ENCODE results near the gene CUBN. TPM values are rescaled to one million over a fixed set of nuclear protein-coding genes. Genes with fewer than 3 reads are reported as not detected.

Gene CUBN
- total RNA-seq (2014; rRNA removed; shearing (Covaris generic); ENCODE audit: low replicate concordance), result 0.18 TPM in 1 of 2 replicates, not detected in the other

DNA sequence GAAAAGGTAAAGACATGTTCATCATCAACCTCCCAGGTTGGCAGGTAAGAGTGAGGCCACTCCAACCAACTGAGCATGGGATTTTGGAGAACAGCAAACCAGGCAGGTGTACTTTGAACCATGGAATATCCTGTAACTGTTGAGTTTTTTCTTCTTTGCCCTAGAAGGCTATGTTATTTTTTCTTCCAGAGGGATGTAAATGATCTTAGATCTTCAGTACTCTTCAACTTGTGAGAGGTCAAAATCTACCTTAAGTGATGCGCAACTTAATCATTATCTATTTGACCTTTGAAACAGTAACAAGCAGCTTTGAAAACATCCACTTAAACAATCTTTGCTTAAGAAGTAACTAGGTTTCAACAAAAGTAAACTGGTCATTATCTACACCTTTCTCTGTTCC, at the start of gene CUBN:
Gene CUBN, minus strand, starts transcription at position 71 of the 400 bp plus-strand sequence. Its CDS starts 46 bp downstream, at position 25.
- Histone ChIP-seq H3K9me2 (replicated peaks; ENCODE audit: insufficient read depth, low read length) (no peaks in the 10 kb centered on the region), H3K27me3 (ENCODE audit: low read length) (0 out of 2 replicates have a peak, but pooled peaks cover 3% of the 10 kb centered on the region), H3K79me2 (ENCODE audit: low read length) (no peaks in the 10 kb centered on the region), H3K4me1 (ENCODE audit: low read length) (no peaks in the 10 kb centered on the region), H2AFZ (ENCODE audit: low read length) (no peak within 1 kb of the TSS), H4K20me1 (ENCODE audit: insufficient read depth, low read depth, low read length) (no peaks in the 10 kb centered on the region), H3K9me3 (ENCODE audit: low read length) (no peaks in the 10 kb centered on the region), H3K27ac (ENCODE audit: low read length) (no peak within 1 kb of the TSS), H3K9ac (ENCODE audit: low read length) (no peak within 1 kb of the TSS), H3K4me3 (ENCODE audit: low read length) (no peak within 1 kb of the TSS), H3K36me3 (ENCODE audit: insufficient read depth, low read length) (no peaks in the 10 kb centered on the region), H3K4me2 (ENCODE audit: low read depth, low read length, poor library complexity, severe bottlenecking) (no peak within 1 kb of the TSS)
- DNase-seq, result no peak

DNA sequence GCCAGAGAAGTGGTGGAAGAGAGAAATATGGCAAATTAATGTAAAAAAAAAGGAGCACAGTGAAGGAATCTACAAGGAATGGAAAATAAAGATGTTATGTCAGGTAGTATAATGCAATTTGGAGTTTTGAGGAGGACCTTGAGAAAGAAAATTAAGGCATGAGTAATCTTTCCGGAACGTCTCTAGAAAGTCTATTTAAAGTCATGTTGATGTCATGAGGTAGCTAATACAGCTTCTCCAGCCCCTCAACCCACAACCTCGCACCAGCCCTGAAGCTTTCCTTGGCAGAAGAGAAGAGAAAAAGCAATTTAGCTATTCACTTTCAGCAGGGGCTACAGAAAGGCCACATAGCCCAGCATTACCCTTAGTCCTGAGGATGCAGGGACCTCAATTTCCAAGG, 49.4 kb upstream of the CUBN start:
- Histone ChIP-seq H3K9me3 (ENCODE audit: low read length) (no peaks in the 10 kb centered on the region), H3K9me2 (replicated peaks; ENCODE audit: insufficient read depth, low read length) (no peaks in the 10 kb centered on the region), H3K36me3 (ENCODE audit: insufficient read depth, low read length) (no peaks in the 10 kb centered on the region), H3K4me2 (ENCODE audit: low read depth, low read length, poor library complexity, severe bottlenecking) (no peak overlapping the region), H3K27ac (ENCODE audit: low read length) (no peak overlapping the region), H3K4me3 (ENCODE audit: low read length) (no peak overlapping the region), H3K9ac (ENCODE audit: low read length) (no peak overlapping the region), H4K20me1 (ENCODE audit: insufficient read depth, low read depth, low read length) (no peaks in the 10 kb centered on the region; the same call in 1 of the 2 replicates), H3K79me2 (ENCODE audit: low read length) (no peaks in the 10 kb centered on the region), H3K4me1 (ENCODE audit: low read length) (no peaks in the 10 kb centered on the region), H3K27me3 (ENCODE audit: low read length) (no peaks in the 10 kb centered on the region), H2AFZ (ENCODE audit: low read length) (no peak overlapping the region)
- no peak for DNase-seq

- no peak overlapping the region for H3K27ac ChIP-seq (ENCODE audit: low read length)
- H3K9me3 ChIP-seq (ENCODE audit: low read length), result no peaks in the 10 kb centered on the region
- no peak for DNase-seq
- no peak overlapping the region for H2AFZ ChIP-seq (ENCODE audit: low read length)
- H3K4me3 ChIP-seq (ENCODE audit: low read length), result no peak overlapping the region
- H3K9me2 ChIP-seq (replicated peaks; ENCODE audit: insufficient read depth, low read length), result no peaks in the 10 kb centered on the region
- no peak overlapping the region for H3K9ac ChIP-seq (ENCODE audit: low read length)
- no peaks in the 10 kb centered on the region for H3K79me2 ChIP-seq (ENCODE audit: low read length)
- H4K20me1 ChIP-seq (ENCODE audit: insufficient read depth, low read depth, low read length), result no peaks in the 10 kb centered on the region; the same call in 1 of the 2 replicates
- H3K27me3 ChIP-seq (ENCODE audit: low read length), result no peaks in the 10 kb centered on the region
- no peaks in the 10 kb centered on the region for H3K4me1 ChIP-seq (ENCODE audit: low read length)
- H3K36me3 ChIP-seq (ENCODE audit: insufficient read depth, low read length), result no peaks in the 10 kb centered on the region
- H3K4me2 ChIP-seq (ENCODE audit: low read depth, low read length, poor library complexity, severe bottlenecking), result no peak overlapping the region
Observed at GRCh38 chr10:17178006-17178405, 48.4 kb upstream of the CUBN start.

GRCh38 chr10:17177014-17177413, 47.4 kb upstream of the CUBN start:
- no peak for DNase-seq
- no peaks in the 10 kb centered on the region; the same call in 1 of the 2 replicates for H4K20me1 ChIP-seq (ENCODE audit: insufficient read depth, low read depth, low read length)
- H3K79me2 ChIP-seq (ENCODE audit: low read length), result no peaks in the 10 kb centered on the region
- H3K9me3 ChIP-seq (ENCODE audit: low read length), result no peaks in the 10 kb centered on the region
- no peaks in the 10 kb centered on the region for H3K36me3 ChIP-seq (ENCODE audit: insufficient read depth, low read length)
- no peak overlapping the region for H3K9ac ChIP-seq (ENCODE audit: low read length)
- H2AFZ ChIP-seq (ENCODE audit: low read length), result no peak overlapping the region
- H3K9me2 ChIP-seq (replicated peaks; ENCODE audit: insufficient read depth, low read length), result no peaks in the 10 kb centered on the region
- no peaks in the 10 kb centered on the region for H3K27me3 ChIP-seq (ENCODE audit: low read length)
- no peak overlapping the region for H3K4me2 ChIP-seq (ENCODE audit: low read depth, low read length, poor library complexity, severe bottlenecking)
- H3K4me3 ChIP-seq (ENCODE audit: low read length), result no peak overlapping the region
- no peak overlapping the region for H3K27ac ChIP-seq (ENCODE audit: low read length)
- H3K4me1 ChIP-seq (ENCODE audit: low read length), result no peaks in the 10 kb centered on the region

DNA sequence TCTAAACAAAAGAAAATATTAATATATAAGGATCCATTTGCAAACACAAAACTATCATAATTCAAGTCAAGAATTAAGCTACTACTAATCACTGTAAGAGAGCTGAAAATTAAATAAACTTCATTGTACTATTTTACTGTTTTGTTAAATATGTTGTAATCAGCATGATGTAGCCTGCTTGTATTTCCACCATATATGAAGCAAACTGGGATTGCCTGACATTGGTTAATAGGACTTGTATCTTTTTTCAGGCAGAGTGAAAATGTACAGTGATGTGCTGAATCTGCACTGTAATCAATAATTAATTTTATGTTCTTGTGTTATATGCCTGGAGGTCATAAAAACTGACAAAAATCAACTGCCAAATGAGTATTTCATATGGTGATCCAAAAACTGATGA, 46.5 kb upstream of the CUBN start:
- Histone ChIP-seq H3K79me2 (ENCODE audit: low read length) (no peaks in the 10 kb centered on the region), H3K9me2 (replicated peaks; ENCODE audit: insufficient read depth, low read length) (no peaks in the 10 kb centered on the region), H3K4me1 (ENCODE audit: low read length) (no peaks in the 10 kb centered on the region), H3K27ac (ENCODE audit: low read length) (no peak overlapping the region), H2AFZ (ENCODE audit: low read length) (no peak overlapping the region), H3K9ac (ENCODE audit: low read length) (no peak overlapping the region), H3K4me3 (ENCODE audit: low read length) (no peak overlapping the region), H3K36me3 (ENCODE audit: insufficient read depth, low read length) (no peaks in the 10 kb centered on the region), H4K20me1 (ENCODE audit: insufficient read depth, low read depth, low read length) (no peaks in the 10 kb centered on the region), H3K27me3 (ENCODE audit: low read length) (no peaks in the 10 kb centered on the region), H3K9me3 (ENCODE audit: low read length) (no peaks in the 10 kb centered on the region), H3K4me2 (ENCODE audit: low read depth, low read length, poor library complexity, severe bottlenecking) (no peak overlapping the region)
- no peak for DNase-seq

GRCh38 chr10:17175551-17175950, 45.9 kb upstream of the CUBN start:
- DNase-seq, result no peak
- Histone ChIP-seq H3K27ac (ENCODE audit: low read length) (no peak overlapping the region), H3K9me2 (replicated peaks; ENCODE audit: insufficient read depth, low read length) (no peaks in the 10 kb centered on the region), H3K79me2 (ENCODE audit: low read length) (no peaks in the 10 kb centered on the region), H3K27me3 (ENCODE audit: low read length) (no peaks in the 10 kb centered on the region), H3K36me3 (ENCODE audit: insufficient read depth, low read length) (no peaks in the 10 kb centered on the region), H3K9ac (ENCODE audit: low read length) (no peak overlapping the region), H3K4me1 (ENCODE audit: low read length) (no peaks in the 10 kb centered on the region), H3K4me2 (ENCODE audit: low read depth, low read length, poor library complexity, severe bottlenecking) (no peak overlapping the region), H3K9me3 (ENCODE audit: low read length) (no peaks in the 10 kb centered on the region), H2AFZ (ENCODE audit: low read length) (no peak overlapping the region), H3K4me3 (ENCODE audit: low read length) (no peak overlapping the region), H4K20me1 (ENCODE audit: insufficient read depth, low read depth, low read length) (no peaks in the 10 kb centered on the region)

DNA sequence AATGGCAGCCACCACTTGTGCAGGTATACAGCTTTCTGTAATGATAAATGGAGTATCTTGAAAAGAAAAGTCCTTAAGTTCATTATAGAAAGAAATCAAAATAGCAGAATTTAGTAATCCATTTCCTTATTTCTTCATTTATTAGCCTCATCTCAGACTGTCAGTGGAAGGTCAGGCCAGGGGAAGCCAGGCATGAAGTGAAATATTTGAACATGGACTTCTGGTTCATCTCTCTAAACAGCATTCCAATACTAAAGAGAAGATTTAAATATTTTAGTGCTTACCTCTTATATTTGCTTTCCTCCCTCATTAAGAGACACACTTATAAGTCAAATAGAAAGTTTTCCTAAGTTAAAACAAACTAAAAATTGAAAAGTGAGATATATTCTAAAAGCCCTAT, 45.0 kb upstream of the CUBN start:
- H3K4me2 ChIP-seq (ENCODE audit: low read depth, low read length, poor library complexity, severe bottlenecking), result no peak overlapping the region
- H3K27ac ChIP-seq (ENCODE audit: low read length), result no peak overlapping the region
- H3K36me3 ChIP-seq (ENCODE audit: insufficient read depth, low read length), result no peaks in the 10 kb centered on the region
- DNase-seq, result no peak
- no peaks in the 10 kb centered on the region for H3K9me3 ChIP-seq (ENCODE audit: low read length)
- no peaks in the 10 kb centered on the region for H3K27me3 ChIP-seq (ENCODE audit: low read length)
- H4K20me1 ChIP-seq (ENCODE audit: insufficient read depth, low read depth, low read length), result no peaks in the 10 kb centered on the region
- H2AFZ ChIP-seq (ENCODE audit: low read length), result no peak overlapping the region
- H3K4me3 ChIP-seq (ENCODE audit: low read length), result no peak overlapping the region
- H3K4me1 ChIP-seq (ENCODE audit: low read length), result no peaks in the 10 kb centered on the region
- no peak overlapping the region for H3K9ac ChIP-seq (ENCODE audit: low read length)
- H3K9me2 ChIP-seq (replicated peaks; ENCODE audit: insufficient read depth, low read length), result no peaks in the 10 kb centered on the region
- no peaks in the 10 kb centered on the region for H3K79me2 ChIP-seq (ENCODE audit: low read length)

GRCh38 chr10:17171141-17171641, 41.6 kb upstream of the CUBN start:
- Histone ChIP-seq H3K9me2 (replicated peaks; ENCODE audit: insufficient read depth, low read length) (no peaks in the 10 kb centered on the region), H3K27ac (ENCODE audit: low read length) (no peak overlapping the region), H3K27me3 (ENCODE audit: low read length) (no peaks in the 10 kb centered on the region), H4K20me1 (ENCODE audit: insufficient read depth, low read depth, low read length) (no peaks in the 10 kb centered on the region), H3K4me1 (ENCODE audit: low read length) (no peaks in the 10 kb centered on the region), H2AFZ (ENCODE audit: low read length) (no peak overlapping the region), H3K4me2 (ENCODE audit: low read depth, low read length, poor library complexity, severe bottlenecking) (no peak overlapping the region), H3K9ac (ENCODE audit: low read length) (no peak overlapping the region), H3K79me2 (ENCODE audit: low read length) (no peaks in the 10 kb centered on the region), H3K36me3 (ENCODE audit: insufficient read depth, low read length) (no peaks in the 10 kb centered on the region), H3K9me3 (ENCODE audit: low read length) (no peaks in the 10 kb centered on the region), H3K4me3 (ENCODE audit: low read length) (no peak overlapping the region)
- DNase-seq, result no peak

DNA sequence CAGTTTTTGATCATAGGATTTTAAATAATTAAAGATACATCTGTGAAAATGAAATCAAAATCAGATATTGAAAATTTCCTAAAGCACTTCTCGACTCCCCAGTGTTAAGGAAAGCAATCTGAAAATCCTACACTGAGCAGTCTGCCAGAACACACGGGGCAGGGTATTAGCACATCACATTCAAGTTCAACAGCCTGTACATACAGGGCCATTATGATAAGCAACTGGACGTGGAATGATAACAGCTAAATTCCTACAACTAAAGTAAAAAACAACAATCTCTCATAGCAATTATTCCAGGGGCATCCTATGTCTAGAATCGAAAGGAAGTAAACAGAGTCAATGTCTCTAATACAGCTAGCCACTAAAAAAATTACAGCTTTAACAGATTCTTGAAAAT, 40.2 kb upstream of the CUBN start:
- Histone ChIP-seq H4K20me1 (ENCODE audit: insufficient read depth, low read depth, low read length) (no peaks in the 10 kb centered on the region), H3K27ac (ENCODE audit: low read length) (no peak overlapping the region), H3K79me2 (ENCODE audit: low read length) (no peaks in the 10 kb centered on the region), H2AFZ (ENCODE audit: low read length) (no peak overlapping the region), H3K4me1 (ENCODE audit: low read length) (no peaks in the 10 kb centered on the region), H3K4me2 (ENCODE audit: low read depth, low read length, poor library complexity, severe bottlenecking) (no peak overlapping the region), H3K9me2 (replicated peaks; ENCODE audit: insufficient read depth, low read length) (no peaks in the 10 kb centered on the region), H3K9me3 (ENCODE audit: low read length) (no peaks in the 10 kb centered on the region), H3K27me3 (ENCODE audit: low read length) (no peaks in the 10 kb centered on the region), H3K9ac (ENCODE audit: low read length) (no peak overlapping the region), H3K36me3 (ENCODE audit: insufficient read depth, low read length) (no peaks in the 10 kb centered on the region), H3K4me3 (ENCODE audit: low read length) (no peak overlapping the region)
- DNase-seq, result no peak
